HG03521 (cell line): ENCODE measurements around the gene TRAPPC14.
"Not testable (repeated sequence)": the region's sequence is repeated elsewhere in the genome, so short reads cannot be mapped to it uniquely, and the experiment has no call there.

ENCODE experiments used
- ATAC-seq: cut with Tn5 transposase; IDR thresholded peaks from one replicate; pipeline ENCODE4 v1.9.1; 2021; ENCODE audit warnings: mild to moderate bottlenecking, moderate library complexity; ENCODE audit not compliant: unreplicated experiment

The TRAPPC14 gene

DNA sequence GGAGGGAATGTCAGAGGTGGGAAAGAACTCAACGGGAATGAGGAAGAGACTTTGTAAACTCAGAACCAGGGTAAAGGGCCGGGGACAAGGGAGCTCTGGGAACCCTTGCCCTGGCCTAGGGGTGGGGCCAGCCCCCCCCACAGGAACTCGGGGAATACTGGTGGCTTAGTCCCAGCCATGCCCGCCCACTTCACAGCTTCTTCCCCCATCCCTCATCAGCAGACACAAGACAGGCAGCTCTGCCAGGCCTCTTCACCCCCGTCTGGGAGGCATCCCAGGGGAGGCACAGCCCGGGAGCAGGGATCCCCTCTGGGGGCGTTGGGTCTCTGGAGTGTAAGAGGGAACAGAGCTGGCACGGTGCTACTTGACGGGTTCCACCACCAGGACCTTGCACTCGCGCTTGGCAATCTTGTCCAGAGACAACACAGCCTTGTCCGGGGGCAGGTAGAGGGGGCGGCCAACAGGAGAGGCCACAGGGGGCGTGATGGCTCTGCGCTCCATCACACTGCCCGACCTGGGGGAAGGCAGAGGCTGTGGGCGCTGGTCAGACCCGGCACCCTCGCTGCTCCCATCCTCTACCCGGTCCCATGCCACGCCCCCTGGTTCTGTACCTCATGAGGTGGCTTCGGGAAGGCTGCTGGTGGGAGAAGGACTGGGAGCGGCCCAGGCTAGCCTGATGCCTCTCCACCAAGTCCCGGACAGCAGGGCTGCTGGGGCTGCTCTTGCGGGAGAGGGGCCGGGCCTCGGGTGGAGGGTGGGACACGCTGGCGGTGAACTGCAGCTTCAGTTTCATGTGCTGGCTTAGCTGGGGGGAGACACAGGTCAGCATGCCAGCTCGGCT, 3.7 kb downstream of the TRAPPC14 start:
- no peak for ATAC-seq

GRCh38 chr7:100153708-100154535, 4.6 kb downstream of the TRAPPC14 start:
- ATAC-seq, result no peak

- ATAC-seq, result no peak
Observed at GRCh38 chr7:100152937-100153666, 5.4 kb downstream of the TRAPPC14 start.

GRCh38 chr7:100152404-100152803, 6.1 kb downstream of the TRAPPC14 start:
- no peak for ATAC-seq

DNA sequence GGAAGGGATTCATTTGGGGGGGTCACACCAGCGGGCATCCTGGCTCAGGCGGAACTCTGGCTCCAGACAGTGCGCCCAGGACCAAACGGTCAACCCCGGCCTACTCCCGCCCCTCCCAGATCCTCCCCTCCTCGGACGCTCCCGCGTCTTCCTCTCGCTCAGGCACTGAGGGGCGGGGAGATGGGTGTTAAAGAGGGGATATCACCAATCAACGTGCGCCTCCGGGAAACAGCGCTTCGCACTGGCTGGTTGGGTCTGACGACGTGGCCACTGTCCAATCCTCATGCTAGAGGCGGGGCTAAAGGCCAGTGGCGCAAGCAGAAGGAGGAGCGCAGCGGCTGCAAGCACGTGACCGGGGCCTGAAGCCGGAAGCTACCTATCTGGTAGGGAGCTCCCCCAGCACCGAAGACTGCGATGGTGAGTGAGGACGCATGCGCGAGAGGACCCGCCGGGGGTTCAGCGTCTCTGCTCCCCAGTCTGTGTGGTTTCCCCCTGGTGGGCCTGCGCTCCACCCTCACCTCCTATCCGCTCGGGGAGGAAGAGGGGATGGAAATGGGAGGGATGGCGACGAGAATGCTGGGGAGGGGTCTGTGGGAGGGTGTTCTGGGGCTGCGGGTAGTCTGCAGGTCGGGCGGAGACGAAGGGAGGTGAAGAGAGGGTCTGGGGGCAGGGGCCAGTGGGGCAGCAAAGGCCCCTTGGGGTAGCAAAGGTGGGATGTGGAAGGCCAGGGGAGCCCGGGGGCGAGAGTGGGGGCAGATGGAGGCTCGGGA, 9.8 kb downstream of the TRAPPC14 start, which contains the start of gene LAMTOR4:
Gene LAMTOR4, plus strand, starts transcription at position 360 of the 770 bp plus-strand sequence. Its CDS starts 55 bp downstream, at position 415.
- peak; percentile 97 for ATAC-seq

GRCh38 chr7:100148225-100148558, 10.3 kb downstream of the TRAPPC14 start:
- no peak for ATAC-seq

DNA sequence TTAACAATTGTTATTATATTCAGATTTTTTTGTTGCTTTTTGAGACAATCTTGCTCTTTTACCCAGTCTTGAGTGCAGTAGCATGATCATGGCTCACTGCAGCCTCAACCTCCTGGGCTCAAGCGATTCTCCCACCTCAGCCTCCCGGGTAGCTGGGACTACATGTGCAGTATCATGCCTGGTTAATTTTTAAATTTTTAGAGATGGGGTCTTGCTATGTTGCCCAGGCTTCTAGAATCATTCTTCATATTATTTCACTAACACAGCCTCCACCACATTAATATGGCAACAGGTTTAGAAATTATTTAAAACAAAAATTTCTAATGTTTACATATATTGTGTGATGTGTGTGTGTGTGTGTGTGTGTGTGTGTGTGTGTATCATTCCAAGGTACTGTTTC, 11.2 kb downstream of the TRAPPC14 start:
- ATAC-seq, result no peak

- not testable (repeated sequence) for ATAC-seq
Observed at GRCh38 chr7:100146350-100146749, 12.2 kb downstream of the TRAPPC14 start.

DNA sequence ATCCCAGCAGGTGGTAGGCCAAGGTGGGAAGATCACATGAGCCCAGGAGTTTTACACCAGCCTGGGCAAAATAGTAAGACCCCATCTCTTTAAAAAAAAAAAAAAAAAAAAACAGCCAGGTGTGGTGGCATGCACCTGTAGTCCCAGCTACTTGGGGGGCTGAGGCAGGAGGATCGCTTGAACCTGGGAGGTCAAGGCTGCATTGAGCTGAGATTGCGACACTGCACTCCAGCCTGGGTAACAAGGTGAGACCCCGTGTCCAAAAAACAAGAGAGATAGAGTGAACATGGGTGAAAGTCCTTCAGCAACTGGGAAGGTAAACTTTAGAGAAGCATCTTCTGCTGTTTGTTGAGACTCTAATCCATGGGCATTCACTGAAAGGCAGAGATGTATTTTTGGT, 16.1 kb downstream of the TRAPPC14 start:
- no peak for ATAC-seq

DNA sequence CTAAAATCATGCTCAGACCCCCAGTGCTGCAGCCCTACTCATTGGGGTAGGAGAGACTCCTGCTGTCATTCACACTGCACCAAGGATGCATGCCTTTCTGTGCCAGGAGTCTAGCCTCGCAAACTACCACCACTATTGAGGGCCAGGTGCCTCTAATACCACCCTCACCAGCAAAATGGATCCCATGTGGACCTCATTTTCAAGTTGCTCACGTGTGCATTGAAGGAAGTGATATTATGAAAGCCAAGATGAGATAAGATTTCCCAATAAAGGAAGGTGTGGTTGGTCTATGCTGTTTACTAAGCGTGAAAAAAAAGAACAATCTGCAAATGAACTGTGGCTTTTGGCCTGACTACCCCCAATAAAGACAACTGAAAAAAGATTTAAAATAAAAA, 17.0 kb downstream of the TRAPPC14 start:
- ATAC-seq, result no peak

DNA sequence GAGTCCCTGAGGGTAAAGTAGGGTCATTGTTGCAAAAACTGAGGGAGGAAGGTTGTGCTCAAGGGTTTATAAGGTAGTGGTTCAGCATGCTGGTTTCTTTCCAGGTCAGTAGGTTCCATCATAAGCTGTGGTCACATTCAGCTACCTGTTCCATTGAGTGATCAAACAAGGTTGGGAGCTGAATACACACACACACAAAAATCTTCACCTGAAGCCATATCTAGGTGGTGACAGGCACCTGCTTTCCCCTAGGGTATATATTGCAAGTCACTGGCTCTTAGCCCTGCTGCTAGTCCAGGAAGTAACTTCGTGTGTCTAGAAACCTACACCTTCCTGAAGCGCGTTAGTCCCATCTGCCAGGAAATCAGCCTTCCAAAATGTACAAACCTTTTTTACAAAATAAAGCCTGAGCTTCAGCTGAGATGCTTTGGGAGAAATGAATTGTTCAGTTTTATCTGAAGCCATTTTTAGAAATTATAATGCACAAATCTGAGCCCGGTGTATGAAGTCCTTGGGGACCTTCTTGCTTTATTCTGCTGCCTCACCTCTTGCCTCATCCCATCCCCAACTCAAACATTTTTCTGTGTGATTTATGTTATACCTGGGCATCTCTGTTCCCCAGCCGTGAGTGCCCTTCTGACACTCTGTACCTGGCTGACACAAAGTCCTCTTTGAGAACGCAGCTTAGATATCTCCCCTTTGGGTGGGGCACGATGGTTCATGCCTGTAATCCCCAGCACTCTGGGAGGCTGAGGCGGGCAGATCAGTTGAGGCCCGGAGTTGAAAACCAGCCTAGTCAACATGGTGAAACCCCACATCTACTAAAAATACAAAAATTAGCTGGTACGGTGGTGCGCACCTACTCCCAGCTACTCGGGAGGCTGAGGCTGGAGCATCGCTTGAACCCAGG, 20.4 kb downstream of the TRAPPC14 start:
- no peak for ATAC-seq

DNA sequence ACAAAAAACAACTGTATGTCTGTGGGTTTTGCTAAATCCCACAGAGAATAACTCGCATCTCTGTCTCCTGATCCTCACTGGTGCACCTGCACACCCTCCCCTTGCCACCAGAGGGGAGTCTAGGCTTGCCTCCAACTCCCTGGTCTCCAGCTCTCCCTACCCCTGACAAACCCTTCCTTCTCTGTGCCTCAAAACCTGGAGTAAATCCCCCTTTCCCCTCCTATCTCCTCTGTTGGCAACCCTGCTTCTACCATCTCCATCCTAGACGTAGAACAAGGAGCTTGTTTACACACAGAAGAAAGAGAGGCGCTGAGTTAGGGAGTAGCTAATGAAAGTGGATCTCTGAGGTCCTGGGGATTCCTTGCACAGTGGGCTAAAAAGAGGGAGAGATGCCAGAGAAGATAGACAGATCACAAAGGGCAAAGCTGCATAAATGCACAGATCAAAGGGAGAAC, 25.8 kb downstream of the TRAPPC14 start:
- ATAC-seq, result peak; percentile 67

GRCh38 chr7:100132126-100132525, 26.4 kb downstream of the TRAPPC14 start:
- ATAC-seq, result no peak

- no peak for ATAC-seq
Observed at GRCh38 chr7:100130608-100131453, 27.7 kb downstream of the TRAPPC14 start.

- not testable (repeated sequence) for ATAC-seq
Observed at GRCh38 chr7:100130220-100130607, 28.3 kb downstream of the TRAPPC14 start.

GRCh38 chr7:100128637-100128963, 29.9 kb downstream of the TRAPPC14 start:
- no peak for ATAC-seq

DNA sequence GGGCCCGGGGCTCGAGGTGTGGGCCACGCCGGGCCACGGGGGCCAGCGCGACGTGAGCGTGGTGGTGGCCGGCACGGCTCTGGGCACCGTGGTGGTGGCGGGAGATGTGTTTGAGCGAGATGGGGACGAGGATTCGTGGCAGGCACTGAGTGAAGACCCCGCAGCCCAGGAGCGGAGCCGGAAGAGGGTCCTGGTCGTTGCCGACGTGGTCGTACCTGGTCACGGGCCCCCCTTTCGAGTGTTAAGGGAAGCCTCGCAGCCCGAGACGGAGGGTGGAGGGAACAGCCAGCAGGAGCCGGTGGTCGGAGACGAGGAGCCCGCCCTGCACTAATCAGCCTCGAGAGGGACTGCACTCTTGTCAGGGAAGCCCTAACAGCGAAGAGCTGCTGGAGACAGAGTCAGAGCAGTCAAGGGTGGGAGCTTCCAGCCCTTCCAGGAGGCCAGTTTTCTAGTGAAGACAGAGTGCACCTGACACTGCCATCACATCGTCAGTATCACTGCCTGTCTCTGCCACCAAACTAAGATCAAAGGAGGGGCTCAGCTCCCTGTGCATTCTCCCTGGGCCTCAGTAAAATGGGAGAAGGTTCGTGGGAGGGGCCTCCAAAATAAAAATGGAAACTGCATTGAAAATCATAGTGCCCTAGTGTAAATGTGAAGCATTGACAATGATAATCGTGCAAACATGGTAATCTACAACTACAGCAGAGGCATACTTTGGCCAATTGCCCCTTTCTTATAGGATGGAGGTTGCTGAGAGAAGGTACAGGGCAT, 30.5 kb downstream of the TRAPPC14 start:
- no peak for ATAC-seq
